H9 (cell line): ENCODE results near the gene IQCF6. TPM values are rescaled to one million over a fixed set of nuclear protein-coding genes. Genes with fewer than 3 reads are reported as not detected.

Source experiments
- DNase-seq: peaks from one replicate; pipeline ENCODE4 v3.0.0-alpha.2; 2017
- H2AFZ ChIP-seq: one replicate; pipeline ENCODE4 v1.6.1; 2013; ENCODE audit warnings: mild to moderate bottlenecking, low read length, control low read depth, moderate library complexity
- H2AK5ac ChIP-seq: 2 replicates; pipeline ENCODE4 v1.6.1; 2013; ENCODE audit warnings: low read length, control low read depth, mixed read lengths; ENCODE audit not compliant: insufficient read length
- H2BK120ac ChIP-seq: one replicate; pipeline ENCODE4 v1.6.1; 2013; ENCODE audit warnings: low read depth, mild to moderate bottlenecking, low read length, control low read depth, inconsistent platforms; ENCODE audit not compliant: poor library complexity, severe bottlenecking
- H2BK12ac ChIP-seq: 2 replicates; pipeline ENCODE4 v1.6.1; 2013; ENCODE audit warnings: low read length, control low read depth, mixed read lengths, low read depth; ENCODE audit not compliant: insufficient read length
- H2BK15ac ChIP-seq: 2 replicates; pipeline ENCODE4 v1.6.1; 2013; ENCODE audit warnings: low read depth, low read length, control low read depth
- H2BK20ac ChIP-seq: one replicate; pipeline ENCODE4 v1.6.1; 2013; ENCODE audit warnings: low read depth, mild to moderate bottlenecking, low read length, control low read depth, inconsistent platforms; ENCODE audit not compliant: poor library complexity, severe bottlenecking
- H2BK5ac ChIP-seq: 2 replicates; pipeline ENCODE4 v1.6.1; 2013; ENCODE audit warnings: low read length, control low read depth, mixed read lengths; ENCODE audit not compliant: insufficient read length
- H3K14ac ChIP-seq: 2 replicates; pipeline ENCODE4 v1.6.1; 2013; ENCODE audit warnings: low read length, control low read depth; ENCODE audit not compliant: insufficient read depth
- H3K18ac ChIP-seq: 2 replicates; pipeline ENCODE4 v1.6.1; 2013; ENCODE audit warnings: low read depth, mild to moderate bottlenecking, mixed read lengths, low read length, control low read depth; ENCODE audit not compliant: insufficient read length
- H3K23ac ChIP-seq: 2 replicates; pipeline ENCODE4 v1.6.1; 2013; ENCODE audit warnings: low read length, control low read depth, mixed read lengths, low read depth; ENCODE audit not compliant: insufficient read length
- H3K23me2 ChIP-seq: 2 replicates; pipeline ENCODE4 v1.6.1; 2013; ENCODE audit warnings: low read depth, mild to moderate bottlenecking, mixed read lengths, low read length, control low read depth; ENCODE audit not compliant: insufficient read length, poor library complexity, severe bottlenecking
- H3K27ac ChIP-seq: 2 replicates; pipeline ENCODE4 v1.5.1; 2013; ENCODE audit warnings: low read length, control low read depth, mixed read lengths, low read depth; ENCODE audit not compliant: insufficient read length
- H3K27me3 ChIP-seq: 2 replicates; pipeline ENCODE4 v1.6.1; 2013; ENCODE audit warnings: low read length, control low read depth, inconsistent platforms; ENCODE audit not compliant: insufficient read depth
- H3K4ac ChIP-seq: 2 replicates; pipeline ENCODE4 v1.6.1; 2013; ENCODE audit warnings: low read depth, mild to moderate bottlenecking, control low read depth, inconsistent platforms, low read length, moderate library complexity
- H3K4me1 ChIP-seq: 2 replicates; pipeline ENCODE4 v1.6.1; 2013; ENCODE audit warnings: low read length, control low read depth, inconsistent platforms; ENCODE audit not compliant: insufficient read depth
- H3K4me2 ChIP-seq: 2 replicates; pipeline ENCODE4 v1.6.1; 2013; ENCODE audit warnings: low read length, control low read depth, mixed read lengths; ENCODE audit not compliant: insufficient read length, insufficient read depth
- H3K56ac ChIP-seq: 2 replicates; pipeline ENCODE4 v1.6.1; 2013; ENCODE audit warnings: low read depth, mild to moderate bottlenecking, mixed read lengths, low read length, control low read depth; ENCODE audit not compliant: insufficient read length
- H3K79me1 ChIP-seq: 2 replicates; pipeline ENCODE4 v1.6.1; 2013; ENCODE audit warnings: low read depth, mild to moderate bottlenecking, moderate library complexity, low read length, control low read depth, inconsistent platforms; ENCODE audit not compliant: insufficient read depth, poor library complexity, severe bottlenecking
- H3K79me2 ChIP-seq: 2 replicates; pipeline ENCODE4 v1.6.1; 2013; ENCODE audit warnings: low read length, control low read depth, inconsistent platforms; ENCODE audit not compliant: insufficient read depth
- H3K9ac ChIP-seq: 2 replicates; pipeline ENCODE4 v1.6.1; 2013; ENCODE audit warnings: low read length, control low read depth, mixed read lengths; ENCODE audit not compliant: insufficient read length; ENCODE audit errors: extremely low read depth
- H3K9me3 ChIP-seq: one replicate; pipeline ENCODE4 v1.6.1; 2013; ENCODE audit warnings: low read depth, low read length, inconsistent platforms; ENCODE audit not compliant: control insufficient read depth
- H3T11ph ChIP-seq: one replicate; pipeline ENCODE4 v1.6.1; 2013; ENCODE audit warnings: mild to moderate bottlenecking, low read length, control low read depth, inconsistent platforms
- H4K20me1 ChIP-seq: one replicate; pipeline ENCODE4 v1.6.1; 2013; ENCODE audit not compliant: control insufficient read depth, insufficient read length, insufficient read depth
- H4K5ac ChIP-seq: 2 replicates; pipeline ENCODE4 v1.6.1; 2013; ENCODE audit warnings: low read depth, mild to moderate bottlenecking, mixed read lengths, low read length, control low read depth; ENCODE audit not compliant: insufficient read length
- H4K8ac ChIP-seq: replicated peaks from 2 replicates; pipeline ENCODE4 v1.6.1; 2013; ENCODE audit warnings: low read length, control low read depth, mixed read lengths, low read depth; ENCODE audit not compliant: insufficient read length
- H4K91ac ChIP-seq: 2 replicates; pipeline ENCODE4 v1.6.1; 2013; ENCODE audit warnings: low read depth, mild to moderate bottlenecking, moderate library complexity, mixed read lengths, low read length, control low read depth; ENCODE audit not compliant: insufficient read length
- H3K27ac Mint-ChIP-seq, 3 experiments: 2 replicates in 2 of 3; 3 replicates in 1 of 3; pipeline ENCODE4 v1.8.0; 2020 to 2021; ENCODE audit warnings: mixed read lengths in 3 of 3, mild to moderate bottlenecking in 1 of 3, moderate library complexity in 1 of 3
- H3K27me3 Mint-ChIP-seq: 2 replicates; pipeline ENCODE4 v1.8.0; 2021; ENCODE audit warnings: low read depth, mild to moderate bottlenecking, moderate library complexity, mixed read lengths
- H3K36me3 Mint-ChIP-seq, 3 experiments: 2 replicates in 2 of 3; 3 replicates in 1 of 3; pipeline ENCODE4 v1.8.0; 2020 to 2021; ENCODE audit warnings: low read depth in 3 of 3, mixed read lengths in 3 of 3; ENCODE audit not compliant: insufficient read depth in 1 of 3
- H3K4me1 Mint-ChIP-seq, 2 experiments: 2 replicates each; pipeline ENCODE4 v1.8.0; 2020; ENCODE audit warnings: mixed read lengths in 2 of 2
- H3K4me3 Mint-ChIP-seq, 2 experiments: 2 replicates in 1 of 2; 3 replicates in 1 of 2; pipeline ENCODE4 v1.8.0; 2020 to 2021; ENCODE audit warnings: mild to moderate bottlenecking in 2 of 2, mixed read lengths in 2 of 2, moderate library complexity in 1 of 2
- H3K9me3 Mint-ChIP-seq, 2 experiments: 2 replicates in 1 of 2; 3 replicates in 1 of 2; pipeline ENCODE4 v1.8.0; 2020; ENCODE audit warnings: mild to moderate bottlenecking in 2 of 2, mixed read lengths in 2 of 2, moderate library complexity in 1 of 2
- WGBS: extraction: QIAGEN DNeasy Blood & Tissue Kit; methylation state at CpG from one replicate; pipeline ENCODE4 v1.1.7; 2013; ENCODE audit warnings: missing lambda C conversion rate, low lambda C conversion rate, mixed read lengths; ENCODE audit not compliant: insufficient read length; ENCODE audit errors: extremely low coverage; 5-methylcytosine and 5-hydroxymethylcytosine counted together
- total RNA-seq: library from RNA; stranded (reverse); gene quantifications from 2 replicates; pipeline ENCODE4 v1.2.1, GENCODE V29; 2021
- TF ChIP-seq, protein P1 (sequence below): fragments of 200-600 bp; sonication (generic); conservative IDR thresholded peaks from 3 replicates; pipeline ENCODE4 v1.8.0; 2021; ENCODE audit warnings: antibody characterized with exemption, mild to moderate bottlenecking

IQCF6 gene
- total RNA-seq, 1 experiment from 2014 or later, result not detected

DNA sequence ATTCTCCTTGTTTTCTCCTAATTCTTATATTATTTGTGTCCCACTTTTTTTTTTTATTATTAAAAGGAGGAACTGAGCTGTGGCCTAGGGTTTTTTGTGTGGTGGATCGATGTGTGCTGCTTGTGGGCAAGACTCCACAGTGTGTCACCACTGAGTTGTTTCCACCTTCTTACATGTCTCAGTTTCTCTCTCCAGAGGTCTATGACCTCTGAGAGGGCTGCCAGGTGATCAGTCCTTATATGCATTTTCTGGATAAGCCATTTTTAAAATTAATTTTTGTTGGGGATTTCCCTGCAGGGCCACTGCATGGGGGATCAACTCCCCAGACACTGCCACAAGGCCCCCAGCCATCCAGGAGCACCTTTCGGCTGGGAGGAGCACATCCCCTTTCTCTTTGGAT lies 27.8 kb downstream of the IQCF6 start:
- no peak overlapping the region for H2AFZ ChIP-seq
- H2BK12ac ChIP-seq, result no peak overlapping the region

More for the DNA sequence above, 27.8 kb downstream of the IQCF6 start:
- H3K9me3 Mint-ChIP-seq, result peaks cover 30 to 33% of the 10 kb centered on the region in 2 experiments
- Histone ChIP-seq H2AK5ac (no peak overlapping the region), H4K20me1 (no peaks in the 10 kb centered on the region), H3K18ac (no peak overlapping the region), H3T11ph (no peak overlapping the region), H2BK20ac (no peak overlapping the region), H3K14ac (no peak overlapping the region), H3K27ac (no peak overlapping the region), H3K4me2 (no peak overlapping the region), H2BK120ac (no peak overlapping the region), H3K23ac (no peak overlapping the region), H3K23me2 (no peaks in the 10 kb centered on the region), H3K4me1 (no peaks in the 10 kb centered on the region), H4K8ac (no peak overlapping the region), H3K9ac (no peak overlapping the region), H3K79me2 (no peaks in the 10 kb centered on the region), H4K5ac (no peak overlapping the region), H3K4ac (no peak overlapping the region), H2BK15ac (no peak overlapping the region), H3K27me3 (no peaks in the 10 kb centered on the region), H3K9me3 (no peaks in the 10 kb centered on the region), H3K56ac (no peak overlapping the region), H2BK5ac (no peak overlapping the region), H4K91ac (no peak overlapping the region), H3K79me1 (no peaks in the 10 kb centered on the region)
- H3K27me3 Mint-ChIP-seq, result no peaks in the 10 kb centered on the region
- TF ChIP-seq, protein P1, sequence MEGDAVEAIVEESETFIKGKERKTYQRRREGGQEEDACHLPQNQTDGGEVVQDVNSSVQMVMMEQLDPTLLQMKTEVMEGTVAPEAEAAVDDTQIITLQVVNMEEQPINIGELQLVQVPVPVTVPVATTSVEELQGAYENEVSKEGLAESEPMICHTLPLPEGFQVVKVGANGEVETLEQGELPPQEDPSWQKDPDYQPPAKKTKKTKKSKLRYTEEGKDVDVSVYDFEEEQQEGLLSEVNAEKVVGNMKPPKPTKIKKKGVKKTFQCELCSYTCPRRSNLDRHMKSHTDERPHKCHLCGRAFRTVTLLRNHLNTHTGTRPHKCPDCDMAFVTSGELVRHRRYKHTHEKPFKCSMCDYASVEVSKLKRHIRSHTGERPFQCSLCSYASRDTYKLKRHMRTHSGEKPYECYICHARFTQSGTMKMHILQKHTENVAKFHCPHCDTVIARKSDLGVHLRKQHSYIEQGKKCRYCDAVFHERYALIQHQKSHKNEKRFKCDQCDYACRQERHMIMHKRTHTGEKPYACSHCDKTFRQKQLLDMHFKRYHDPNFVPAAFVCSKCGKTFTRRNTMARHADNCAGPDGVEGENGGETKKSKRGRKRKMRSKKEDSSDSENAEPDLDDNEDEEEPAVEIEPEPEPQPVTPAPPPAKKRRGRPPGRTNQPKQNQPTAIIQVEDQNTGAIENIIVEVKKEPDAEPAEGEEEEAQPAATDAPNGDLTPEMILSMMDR, result no peak
- peaks cover 0 to 16% (median 12%) of the 10 kb centered on the region in 3 experiments; a peak in 5 of 7 replicates for H3K36me3 Mint-ChIP-seq
- DNase-seq, result no peak
- no peak overlapping the region for H3K27ac Mint-ChIP-seq
- no CpG with 5 or more reads among the region's 2 CpGs for whole genome bisulfite sequencing
- H3K4me3 Mint-ChIP-seq, result no peak overlapping the region
- H3K4me1 Mint-ChIP-seq, result peaks cover 25 to 31% of the 10 kb centered on the region in 2 experiments
